ENCODE measurements around the gene STRIP1.
"Not testable (repeated sequence)": the region's sequence is repeated elsewhere in the genome, so short reads cannot be mapped to it uniquely, and the experiment has no call there.

Gene STRIP1

GRCh38 chr1:110076789-110077500 lies 42.5 kb downstream of the STRIP1 start:
- Histone ChIP-seq H3K36me3 (ENCODE audit: insufficient read depth, low read length) (0 out of 2 replicates have a peak, but pooled peaks cover 3% of the 10 kb centered on the region), H3K27ac (no peak overlapping the region)
- no peak for DNase-seq (ENCODE audit: low read depth, low spot score)

GRCh38 chr1:110079995-110080394 lies 45.6 kb downstream of the STRIP1 start:
- not testable (repeated sequence) for H3K36me3 ChIP-seq (ENCODE audit: insufficient read depth, low read length); DNase-seq (ENCODE audit: low read depth, low spot score)

More at GRCh38 chr1:110076789-110077500, 42.5 kb downstream of the STRIP1 start:
- Histone ChIP-seq H3K4me3 (no peak overlapping the region), H3K9me3 (ENCODE audit: low read depth, low read length) (no peaks in the 10 kb centered on the region), H3K9ac (ENCODE audit: insufficient read length) (no peak overlapping the region)
- no peak for TF ChIP-seq EZH2 (IDR thresholded peaks at IDR 0.05)
- no peak for TF ChIP-seq POLR2AphosphoS5 (IDR thresholded peaks at IDR 0.05; ENCODE audit: borderline replicate concordance, low read depth, low read length)
- TF ChIP-seq FOXP2 (optimal IDR thresholded peaks at IDR 0.05; ENCODE audit: control extremely low read depth, extremely low read length, insufficient read depth): no peak

GRCh38 chr1:110081061-110081460 lies 46.6 kb downstream of the STRIP1 start:
- no peak overlapping the region for H3K4me3 ChIP-seq

More at GRCh38 chr1:110079995-110080394, 45.6 kb downstream of the STRIP1 start:
- not testable (repeated sequence) for H3K4me3 ChIP-seq; H3K9ac ChIP-seq (ENCODE audit: insufficient read length); H3K27ac ChIP-seq; H3K9me3 ChIP-seq (ENCODE audit: low read depth, low read length)

GRCh38 chr1:110082477-110082876 lies 48.1 kb downstream of the STRIP1 start:
- Histone ChIP-seq H3K36me3 (ENCODE audit: insufficient read depth, low read length) (no peaks in the 10 kb centered on the region), H3K4me3 (no peak overlapping the region), H3K27ac (no peak overlapping the region), H3K9ac (ENCODE audit: insufficient read length) (no peak overlapping the region), H3K9me3 (ENCODE audit: low read depth, low read length) (no peaks in the 10 kb centered on the region)
- no peak for TF ChIP-seq FOXP2 (optimal IDR thresholded peaks at IDR 0.05; ENCODE audit: control extremely low read depth, extremely low read length, insufficient read depth)
- no peak for TF ChIP-seq POLR2AphosphoS5 (IDR thresholded peaks at IDR 0.05; ENCODE audit: borderline replicate concordance, low read depth, low read length)
- TF ChIP-seq EZH2 (IDR thresholded peaks at IDR 0.05): no peak
- no peak for DNase-seq (ENCODE audit: low read depth, low spot score)

More at GRCh38 chr1:110081061-110081460, 46.6 kb downstream of the STRIP1 start:
- H3K9ac ChIP-seq (ENCODE audit: insufficient read length): no peak overlapping the region
- H3K27ac ChIP-seq: no peak overlapping the region
- TF ChIP-seq FOXP2 (optimal IDR thresholded peaks at IDR 0.05; ENCODE audit: control extremely low read depth, extremely low read length, insufficient read depth): no peak
- no peak for TF ChIP-seq EZH2 (IDR thresholded peaks at IDR 0.05)
- TF ChIP-seq POLR2AphosphoS5 (IDR thresholded peaks at IDR 0.05; ENCODE audit: borderline replicate concordance, low read depth, low read length): no peak
- no peaks in the 10 kb centered on the region for H3K9me3 ChIP-seq (ENCODE audit: low read depth, low read length)
- no peaks in the 10 kb centered on the region for H3K36me3 ChIP-seq (ENCODE audit: insufficient read depth, low read length)
- DNase-seq (ENCODE audit: low read depth, low spot score): no peak

- no peak overlapping the region for H3K4me3 ChIP-seq
- H3K9ac ChIP-seq (ENCODE audit: insufficient read length): no peak overlapping the region
- no peaks in the 10 kb centered on the region for H3K9me3 ChIP-seq (ENCODE audit: low read depth, low read length)
- H3K27ac ChIP-seq: no peak overlapping the region
- no peak for TF ChIP-seq FOXP2 (optimal IDR thresholded peaks at IDR 0.05; ENCODE audit: control extremely low read depth, extremely low read length, insufficient read depth)
- TF ChIP-seq POLR2AphosphoS5 (IDR thresholded peaks at IDR 0.05; ENCODE audit: borderline replicate concordance, low read depth, low read length): no peak
- no peak for TF ChIP-seq EZH2 (IDR thresholded peaks at IDR 0.05)
- H3K36me3 ChIP-seq (ENCODE audit: insufficient read depth, low read length): no peaks in the 10 kb centered on the region
- DNase-seq (ENCODE audit: low read depth, low spot score): no peak
These were observed 48.8 kb downstream of the STRIP1 start for GRCh38 chr1:110083061-110083865.

GRCh38 chr1:110083866-110084226 lies 49.4 kb downstream of the STRIP1 start:
- TF ChIP-seq EZH2 (IDR thresholded peaks at IDR 0.05): no peak
- no peak for TF ChIP-seq FOXP2 (optimal IDR thresholded peaks at IDR 0.05; ENCODE audit: control extremely low read depth, extremely low read length, insufficient read depth)
- no peak for TF ChIP-seq POLR2AphosphoS5 (IDR thresholded peaks at IDR 0.05; ENCODE audit: borderline replicate concordance, low read depth, low read length)
- Histone ChIP-seq H3K9ac (ENCODE audit: insufficient read length) (no peak overlapping the region), H3K36me3 (ENCODE audit: insufficient read depth, low read length) (no peaks in the 10 kb centered on the region), H3K27ac (no peak overlapping the region), H3K9me3 (ENCODE audit: low read depth, low read length) (no peaks in the 10 kb centered on the region), H3K4me3 (no peak overlapping the region)
- DNase-seq (ENCODE audit: low read depth, low spot score): no peak

- DNase-seq (ENCODE audit: low read depth, low spot score): no peak
- H3K4me3 ChIP-seq: no peak overlapping the region
- no peak overlapping the region for H3K9ac ChIP-seq (ENCODE audit: insufficient read length)
- TF ChIP-seq FOXP2 (optimal IDR thresholded peaks at IDR 0.05; ENCODE audit: control extremely low read depth, extremely low read length, insufficient read depth) (no peak), POLR2AphosphoS5 (IDR thresholded peaks at IDR 0.05; ENCODE audit: borderline replicate concordance, low read depth, low read length) (no peak)
- no peaks in the 10 kb centered on the region for H3K9me3 ChIP-seq (ENCODE audit: low read depth, low read length)
- H3K36me3 ChIP-seq (ENCODE audit: insufficient read depth, low read length): no peaks in the 10 kb centered on the region
- H3K27ac ChIP-seq: no peak overlapping the region
These were observed 50.0 kb downstream of the STRIP1 start for GRCh38 chr1:110084227-110085078.

- Histone ChIP-seq H3K9me3 (ENCODE audit: low read depth, low read length) (no peaks in the 10 kb centered on the region), H3K36me3 (ENCODE audit: insufficient read depth, low read length) (no peaks in the 10 kb centered on the region), H3K4me3 (no peak overlapping the region), H3K9ac (ENCODE audit: insufficient read length) (no peak overlapping the region), H3K27ac (no peak overlapping the region)
- TF ChIP-seq EZH2 (IDR thresholded peaks at IDR 0.05) (no peak), FOXP2 (optimal IDR thresholded peaks at IDR 0.05; ENCODE audit: control extremely low read depth, extremely low read length, insufficient read depth) (no peak), POLR2AphosphoS5 (IDR thresholded peaks at IDR 0.05; ENCODE audit: borderline replicate concordance, low read depth, low read length) (no peak)
- no peak for DNase-seq (ENCODE audit: low read depth, low spot score)
These were observed 51.2 kb downstream of the STRIP1 start for GRCh38 chr1:110085671-110086070.
